Liver (tissue), 9 donors: Measurements from ENCODE around the gene MALRD1. TPM values are rescaled to one million over a fixed set of nuclear protein-coding genes. Genes with fewer than 3 reads are reported as not detected.

Source experiments
- DNase-seq: peaks from one replicate; pipeline ENCODE4 v3.0.0-alpha.2; 2017; ENCODE audit warnings: low spot score
- H3K27ac ChIP-seq, 2 donors: one replicate each; pipeline ENCODE4 v1.7.0; 2013; ENCODE audit warnings: inconsistent platforms in 2 of 2, low read length in 2 of 2, control low read depth in 1 of 2, low read depth in 1 of 2, mild to moderate bottlenecking in 1 of 2
- H3K27me3 ChIP-seq, 4 donors: one replicate each; pipeline versions ENCODE4 v1.6.1 to v1.7.0; 2013; ENCODE audit warnings: low read length in 3 of 4, inconsistent platforms in 1 of 4, mild to moderate bottlenecking in 1 of 4, moderate library complexity in 1 of 4; ENCODE audit not compliant: control insufficient read depth in 4 of 4, insufficient read depth in 4 of 4
- H3K36me3 ChIP-seq, 4 donors: one replicate each; pipeline versions ENCODE4 v1.6.1 to v1.7.0; 2013; ENCODE audit warnings: low read length in 3 of 4, mild to moderate bottlenecking in 3 of 4, low read depth in 1 of 4, moderate library complexity in 1 of 4; ENCODE audit not compliant: control insufficient read depth in 4 of 4, insufficient read depth in 3 of 4
- H3K4me1 ChIP-seq, 4 donors: one replicate each; pipeline versions ENCODE4 v1.6.1 to v1.7.0; 2013; ENCODE audit warnings: low read length in 3 of 4, mild to moderate bottlenecking in 3 of 4, moderate library complexity in 1 of 4; ENCODE audit not compliant: control insufficient read depth in 4 of 4, insufficient read depth in 4 of 4
- H3K4me3 ChIP-seq, 3 donors: one replicate each; pipeline versions ENCODE4 v1.6.1 to v1.7.0; 2013; ENCODE audit warnings: low read length in 3 of 3, control low read depth in 1 of 3, low read depth in 1 of 3, mild to moderate bottlenecking in 1 of 3
- H3K9ac ChIP-seq, 2 donors: one replicate each; pipeline ENCODE4 v1.7.0; 2013; ENCODE audit warnings: low read length in 2 of 2, mild to moderate bottlenecking in 2 of 2, moderate library complexity in 2 of 2, control low read depth in 1 of 2, low read depth in 1 of 2
- H3K9me3 ChIP-seq, 4 donors: one replicate each; pipeline versions ENCODE4 v1.6.1 to v1.7.0; 2013; ENCODE audit warnings: low read length in 3 of 4; ENCODE audit not compliant: control insufficient read depth in 4 of 4
- CTCF ChIP-seq: fragments of 150-350 bp; IDR thresholded peaks from 2 replicates; pipeline ENCODE4 v1.5.1; 2017; ENCODE audit warnings: improper control_type of control experiment, low read depth, low read length; ENCODE audit not compliant: missing input control
- EGR1 ChIP-seq, 2 donors: IDR thresholded peaks; 2 replicates each; pipeline ENCODE4 v1.6.1; 2016 to 2018; ENCODE audit warnings: antibody characterized with exemption in 2 of 2, low read depth in 2 of 2
- FOXA2 ChIP-seq: IDR thresholded peaks from 2 replicates; pipeline ENCODE4 v1.6.1; 2016; ENCODE audit warnings: antibody characterized with exemption
- GABPA ChIP-seq, 2 donors: IDR thresholded peaks in 1 of 2; conservative IDR thresholded peaks in 1 of 2; 2 replicates each; pipeline ENCODE4 v1.6.1; 2016; ENCODE audit warnings: antibody characterized with exemption in 2 of 2, mild to moderate bottlenecking in 1 of 2, moderate library complexity in 1 of 2
- HNF4A ChIP-seq, 2 donors: conservative IDR thresholded peaks; 2 replicates each; pipeline ENCODE4 v1.6.1; 2016; ENCODE audit warnings: antibody characterized with exemption in 2 of 2, mild to moderate bottlenecking in 2 of 2
- HNF4G ChIP-seq: IDR thresholded peaks from 2 replicates; pipeline ENCODE4 v1.6.1; 2016; ENCODE audit warnings: antibody characterized with exemption
- MAX ChIP-seq: IDR thresholded peaks from 2 replicates; pipeline ENCODE4 v1.6.1; 2016; ENCODE audit warnings: antibody characterized with exemption
- NR2F2 ChIP-seq: IDR thresholded peaks from 2 replicates; pipeline ENCODE4 v1.6.1; 2016; ENCODE audit warnings: antibody characterized with exemption
- RAD21 ChIP-seq, 2 donors: IDR thresholded peaks; 2 replicates each; pipeline ENCODE4 v1.6.1; 2016; ENCODE audit warnings: antibody characterized with exemption in 2 of 2, mild to moderate bottlenecking in 2 of 2
- RXRA ChIP-seq, 2 donors: IDR thresholded peaks; 2 replicates each; pipeline ENCODE4 v1.6.1; 2017 to 2018; ENCODE audit warnings: antibody characterized with exemption in 2 of 2, mild to moderate bottlenecking in 1 of 2
- SP1 ChIP-seq: IDR thresholded peaks from 2 replicates; pipeline ENCODE4 v1.6.1; 2018; ENCODE audit warnings: antibody characterized with exemption, mild to moderate bottlenecking
- TAF1 ChIP-seq: conservative IDR thresholded peaks from 2 replicates; pipeline ENCODE4 v1.6.1; 2016; ENCODE audit warnings: antibody characterized with exemption, mild to moderate bottlenecking
- YY1 ChIP-seq: IDR thresholded peaks from 2 replicates; pipeline ENCODE4 v1.6.1; 2016; ENCODE audit warnings: antibody characterized with exemption, mild to moderate bottlenecking
- WGBS: extraction: QIAGEN DNeasy Blood & Tissue Kit; methylation state at CpG from one replicate; pipeline ENCODE4 v1.1.7; 2013; 5-methylcytosine and 5-hydroxymethylcytosine counted together
- polyA plus RNA-seq, 2 donors: library from polyadenylated mRNA; stranded (reverse) in 1 of 2; unstranded in 1 of 2; fragments of 200-250 nt in 1 of 2; fragments of >200 nt in 1 of 2; fragmentation: Nextera tagmentation in 1 of 2; extraction: Ambion mirVana in 1 of 2; gene quantifications; one replicate each; pipeline versions ENCODE4 v1.2.1 to v1.2.3, GENCODE V29; 2013 to 2015
- total RNA-seq, 2 donors: library from RNA; depleted of rRNA; stranded (reverse); fragments of >200 nt; gene quantifications; one replicate each; pipeline ENCODE4 v1.2.3, GENCODE V29; 2014
- TF ChIP-seq, protein P1 (sequence below): IDR thresholded peaks from 2 replicates; pipeline ENCODE4 v1.6.1; 2016; ENCODE audit warnings: antibody characterized with exemption, mild to moderate bottlenecking
- TF ChIP-seq, protein P2 (sequence below): IDR thresholded peaks from 2 replicates; pipeline ENCODE4 v1.6.1; 2016; ENCODE audit warnings: antibody characterized with exemption
- donor health status: healthy.
- donor health status: healthy.
- donor health status: healthy.
- donor health status: healthy.
- donor health status: healthy.

Gene MALRD1
- total and polyA plus RNA-seq, 4 donors = 0.37 to 0.59 TPM; not detected in 2

- Histone ChIP-seq H3K4me1 (no peaks in the 10 kb centered on the region), H3K27me3 (no peaks in the 10 kb centered on the region), H3K36me3 (no peaks in the 10 kb centered on the region), H3K27ac (no peak overlapping the region), H3K9me3 (no peaks in the 10 kb centered on the region), H3K4me3 (no peak overlapping the region), H3K9ac (no peak overlapping the region)
- DNase-seq = no peak
- TF ChIP-seq GABPA (IDR thresholded peaks at IDR 0.05 in 1 of 2, conservative IDR thresholded peaks at IDR 0.05 in 1 of 2) = no peak
- peak; percentile 46 to 66 for TF ChIP-seq RAD21 (IDR thresholded peaks at IDR 0.05)
- TF ChIP-seq MAX = no peak
- TF ChIP-seq SP1 = no peak
- TF ChIP-seq YY1 = no peak
Observed at GRCh38 chr10:19620811-19621210, 572.2 kb downstream of the MALRD1 start.

DNA sequence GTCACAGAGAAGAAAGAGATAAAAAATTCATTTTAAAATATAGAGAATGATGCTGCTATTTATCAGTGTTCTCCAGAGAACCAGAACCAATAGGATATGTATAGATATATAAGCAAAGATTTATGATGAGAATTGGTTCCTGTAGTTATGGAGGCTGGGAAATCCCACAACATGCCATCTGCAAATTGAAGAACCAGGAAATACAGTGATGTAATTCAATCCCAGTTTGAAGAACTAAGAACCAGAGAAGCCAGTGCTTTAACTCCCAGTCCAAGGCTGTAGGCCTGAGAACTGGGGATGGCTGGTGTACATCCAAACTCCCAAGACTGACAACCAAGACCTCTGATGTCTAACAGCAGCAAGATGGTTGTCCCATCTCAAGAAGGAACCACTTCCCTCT is 574.7 kb downstream of the MALRD1 start:
- H3K9ac ChIP-seq = no peak overlapping the region
- TF ChIP-seq HNF4G (no peak), RAD21 (IDR thresholded peaks at IDR 0.05) (no peak), SP1 (no peak), YY1 (no peak), EGR1 (IDR thresholded peaks at IDR 0.05; ENCODE audit: low read depth in 2 of 2) (no peak), RXRA (IDR thresholded peaks at IDR 0.05) (no peak), GABPA (IDR thresholded peaks at IDR 0.05 in 1 of 2, conservative IDR thresholded peaks at IDR 0.05 in 1 of 2) (no peak), FOXA2 (no peak), TAF1 (no peak), CTCF (no peak), HNF4A (conservative IDR thresholded peaks at IDR 0.05) (no peak)

GRCh38 chr10:19626156-19626555 is 577.6 kb downstream of the MALRD1 start:
- Histone ChIP-seq H3K9ac (no peak overlapping the region), H3K9me3 (no peaks in the 10 kb centered on the region), H3K4me1 (peaks cover 0 to 4% (median 0%) of the 10 kb centered on the region in 4 donors), H3K27me3 (no peaks in the 10 kb centered on the region), H3K36me3 (no peaks in the 10 kb centered on the region), H3K27ac (no peak overlapping the region), H3K4me3 (no peak overlapping the region)
- no peak for TF ChIP-seq SP1
- TF ChIP-seq, protein P1, sequence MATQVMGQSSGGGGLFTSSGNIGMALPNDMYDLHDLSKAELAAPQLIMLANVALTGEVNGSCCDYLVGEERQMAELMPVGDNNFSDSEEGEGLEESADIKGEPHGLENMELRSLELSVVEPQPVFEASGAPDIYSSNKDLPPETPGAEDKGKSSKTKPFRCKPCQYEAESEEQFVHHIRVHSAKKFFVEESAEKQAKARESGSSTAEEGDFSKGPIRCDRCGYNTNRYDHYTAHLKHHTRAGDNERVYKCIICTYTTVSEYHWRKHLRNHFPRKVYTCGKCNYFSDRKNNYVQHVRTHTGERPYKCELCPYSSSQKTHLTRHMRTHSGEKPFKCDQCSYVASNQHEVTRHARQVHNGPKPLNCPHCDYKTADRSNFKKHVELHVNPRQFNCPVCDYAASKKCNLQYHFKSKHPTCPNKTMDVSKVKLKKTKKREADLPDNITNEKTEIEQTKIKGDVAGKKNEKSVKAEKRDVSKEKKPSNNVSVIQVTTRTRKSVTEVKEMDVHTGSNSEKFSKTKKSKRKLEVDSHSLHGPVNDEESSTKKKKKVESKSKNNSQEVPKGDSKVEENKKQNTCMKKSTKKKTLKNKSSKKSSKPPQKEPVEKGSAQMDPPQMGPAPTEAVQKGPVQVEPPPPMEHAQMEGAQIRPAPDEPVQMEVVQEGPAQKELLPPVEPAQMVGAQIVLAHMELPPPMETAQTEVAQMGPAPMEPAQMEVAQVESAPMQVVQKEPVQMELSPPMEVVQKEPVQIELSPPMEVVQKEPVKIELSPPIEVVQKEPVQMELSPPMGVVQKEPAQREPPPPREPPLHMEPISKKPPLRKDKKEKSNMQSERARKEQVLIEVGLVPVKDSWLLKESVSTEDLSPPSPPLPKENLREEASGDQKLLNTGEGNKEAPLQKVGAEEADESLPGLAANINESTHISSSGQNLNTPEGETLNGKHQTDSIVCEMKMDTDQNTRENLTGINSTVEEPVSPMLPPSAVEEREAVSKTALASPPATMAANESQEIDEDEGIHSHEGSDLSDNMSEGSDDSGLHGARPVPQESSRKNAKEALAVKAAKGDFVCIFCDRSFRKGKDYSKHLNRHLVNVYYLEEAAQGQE = no peak
- TF ChIP-seq, protein P2, sequence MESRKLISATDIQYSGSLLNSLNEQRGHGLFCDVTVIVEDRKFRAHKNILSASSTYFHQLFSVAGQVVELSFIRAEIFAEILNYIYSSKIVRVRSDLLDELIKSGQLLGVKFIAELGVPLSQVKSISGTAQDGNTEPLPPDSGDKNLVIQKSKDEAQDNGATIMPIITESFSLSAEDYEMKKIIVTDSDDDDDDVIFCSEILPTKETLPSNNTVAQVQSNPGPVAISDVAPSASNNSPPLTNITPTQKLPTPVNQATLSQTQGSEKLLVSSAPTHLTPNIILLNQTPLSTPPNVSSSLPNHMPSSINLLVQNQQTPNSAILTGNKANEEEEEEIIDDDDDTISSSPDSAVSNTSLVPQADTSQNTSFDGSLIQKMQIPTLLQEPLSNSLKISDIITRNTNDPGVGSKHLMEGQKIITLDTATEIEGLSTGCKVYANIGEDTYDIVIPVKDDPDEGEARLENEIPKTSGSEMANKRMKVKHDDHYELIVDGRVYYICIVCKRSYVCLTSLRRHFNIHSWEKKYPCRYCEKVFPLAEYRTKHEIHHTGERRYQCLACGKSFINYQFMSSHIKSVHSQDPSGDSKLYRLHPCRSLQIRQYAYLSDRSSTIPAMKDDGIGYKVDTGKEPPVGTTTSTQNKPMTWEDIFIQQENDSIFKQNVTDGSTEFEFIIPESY = no peak
- no peak for TF ChIP-seq NR2F2
- TF ChIP-seq MAX = no peak
- TF ChIP-seq HNF4G = no peak
- no peak for TF ChIP-seq YY1
- no peak for DNase-seq
- 57% methylated on average over 3 of the region's 3 CpGs for WGBS

More for the DNA sequence above, 574.7 kb downstream of the MALRD1 start:
- Histone ChIP-seq H3K27me3 (no peaks in the 10 kb centered on the region), H3K27ac (no peak overlapping the region), H3K9me3 (no peaks in the 10 kb centered on the region), H3K4me1 (peaks cover 0 to 4% (median 0%) of the 10 kb centered on the region in 4 donors), H3K36me3 (no peaks in the 10 kb centered on the region), H3K4me3 (no peak overlapping the region)
- no peak for DNase-seq
